ENCODE measurements around the gene DAAM1. TPM values are rescaled to one million over a fixed set of nuclear protein-coding genes. Genes with fewer than 3 reads are reported as not detected.

Gene DAAM1
- polyA plus RNA-seq, 1 experiment: 4.7 TPM

- Histone ChIP-seq H3K36me3 (ENCODE audit: control insufficient read depth, insufficient read depth, low read length) (no peaks in the 10 kb centered on the region), H3K27me3 (ENCODE audit: control insufficient read depth, insufficient read depth, low read length) (peaks cover 13% of the 10 kb centered on the region), H3K4me3 (ENCODE audit: low read depth, low read length) (no peak overlapping the region)
- TF ChIP-seq, protein P1, sequence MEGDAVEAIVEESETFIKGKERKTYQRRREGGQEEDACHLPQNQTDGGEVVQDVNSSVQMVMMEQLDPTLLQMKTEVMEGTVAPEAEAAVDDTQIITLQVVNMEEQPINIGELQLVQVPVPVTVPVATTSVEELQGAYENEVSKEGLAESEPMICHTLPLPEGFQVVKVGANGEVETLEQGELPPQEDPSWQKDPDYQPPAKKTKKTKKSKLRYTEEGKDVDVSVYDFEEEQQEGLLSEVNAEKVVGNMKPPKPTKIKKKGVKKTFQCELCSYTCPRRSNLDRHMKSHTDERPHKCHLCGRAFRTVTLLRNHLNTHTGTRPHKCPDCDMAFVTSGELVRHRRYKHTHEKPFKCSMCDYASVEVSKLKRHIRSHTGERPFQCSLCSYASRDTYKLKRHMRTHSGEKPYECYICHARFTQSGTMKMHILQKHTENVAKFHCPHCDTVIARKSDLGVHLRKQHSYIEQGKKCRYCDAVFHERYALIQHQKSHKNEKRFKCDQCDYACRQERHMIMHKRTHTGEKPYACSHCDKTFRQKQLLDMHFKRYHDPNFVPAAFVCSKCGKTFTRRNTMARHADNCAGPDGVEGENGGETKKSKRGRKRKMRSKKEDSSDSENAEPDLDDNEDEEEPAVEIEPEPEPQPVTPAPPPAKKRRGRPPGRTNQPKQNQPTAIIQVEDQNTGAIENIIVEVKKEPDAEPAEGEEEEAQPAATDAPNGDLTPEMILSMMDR (IDR thresholded peaks at IDR 0.05; ENCODE audit: insufficient read depth, low read depth, low read length): no peak
- DNase-seq (ENCODE audit: low read depth): no peak
- ChIA-PET CTCF (no interaction called here), POLR2A (no interaction called here)
Observed at GRCh38 chr14:59177262-59177661, 11.2 kb upstream of the DAAM1 start.

DNA sequence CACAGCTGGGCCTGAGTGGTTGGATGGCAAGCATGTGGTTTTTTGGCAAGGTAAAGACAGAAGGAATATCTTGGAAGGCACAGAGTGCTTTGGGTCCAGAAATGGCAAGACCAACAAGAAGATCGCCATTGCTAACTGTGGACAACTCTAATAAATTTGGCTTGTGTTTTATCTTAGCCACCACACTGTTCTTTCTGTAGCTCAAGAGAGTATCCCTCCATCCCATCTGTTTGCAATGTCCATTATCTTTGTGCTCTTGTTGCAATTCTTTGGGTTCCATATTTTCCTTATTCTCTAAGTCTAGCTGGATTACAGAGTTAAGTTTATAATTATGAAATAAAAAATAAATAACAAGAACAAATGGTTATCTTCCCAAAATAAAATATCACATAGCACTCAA is 6.7 kb upstream of the DAAM1 start:
- Histone ChIP-seq H3K4me3 (ENCODE audit: low read depth, low read length) (no peak overlapping the region), H3K36me3 (ENCODE audit: control insufficient read depth, insufficient read depth, low read length) (no peaks in the 10 kb centered on the region), H3K27me3 (ENCODE audit: control insufficient read depth, insufficient read depth, low read length) (peaks cover 32% of the 10 kb centered on the region)
- ChIA-PET CTCF (no interaction called here), POLR2A (no interaction called here)
- DNase-seq (ENCODE audit: low read depth): no peak
- TF ChIP-seq, protein P1 (IDR thresholded peaks at IDR 0.05; ENCODE audit: insufficient read depth, low read depth, low read length): no peak

- ChIA-PET POLR2A (no interaction called here), CTCF (interaction anchor here (0.9 kb wide), 1 partner anchor 19 kb away, joined by 3 read pairs; no protein-coding TSS in a partner anchor)
- DNase-seq (ENCODE audit: low read depth): no peak
- peaks cover 32% of the 10 kb centered on the region for H3K27me3 ChIP-seq (ENCODE audit: control insufficient read depth, insufficient read depth, low read length)
- H3K36me3 ChIP-seq (ENCODE audit: control insufficient read depth, insufficient read depth, low read length): no peaks in the 10 kb centered on the region
- TF ChIP-seq, protein P1 (IDR thresholded peaks at IDR 0.05; ENCODE audit: insufficient read depth, low read depth, low read length): no peak
- no peak overlapping the region for H3K4me3 ChIP-seq (ENCODE audit: low read depth, low read length)
Observed at GRCh38 chr14:59182641-59183040, 5.8 kb upstream of the DAAM1 start.

DNA sequence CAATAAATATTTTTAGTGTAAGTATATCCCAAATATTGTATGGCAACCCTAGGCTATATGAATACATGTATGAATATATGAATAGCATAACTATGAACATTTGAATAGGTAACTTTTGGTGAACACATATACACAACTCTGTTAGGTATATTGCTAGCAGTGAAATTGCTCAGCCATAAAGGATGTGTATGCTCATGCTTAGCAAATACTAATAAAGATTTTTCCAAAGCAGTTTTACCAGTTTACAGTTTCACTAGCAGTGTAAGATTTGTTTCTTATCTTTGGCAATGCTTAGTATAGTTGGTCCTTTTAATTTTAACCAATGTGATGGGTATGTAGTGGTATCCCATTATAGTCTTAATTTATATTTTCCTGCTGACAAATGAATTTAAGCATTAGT is 5.3 kb upstream of the DAAM1 start:
- POLR2A ChIA-PET: no interaction called here
- TF ChIP-seq, protein P1 (IDR thresholded peaks at IDR 0.05; ENCODE audit: insufficient read depth, low read depth, low read length): no peak
- H3K36me3 ChIP-seq (ENCODE audit: control insufficient read depth, insufficient read depth, low read length): no peaks in the 10 kb centered on the region
- no peak overlapping the region for H3K4me3 ChIP-seq (ENCODE audit: low read depth, low read length)
- peaks cover 32% of the 10 kb centered on the region for H3K27me3 ChIP-seq (ENCODE audit: control insufficient read depth, insufficient read depth, low read length)
- CTCF ChIA-PET: interaction anchor here (0.9 to 1.9 kb wide), 4 partner anchors 20 to 261 kb away, joined by 3 to 5 read pairs (median 4); no protein-coding TSS in a partner anchor
- no peak for DNase-seq (ENCODE audit: low read depth)

- no peak for DNase-seq (ENCODE audit: low read depth)
- H3K4me3 ChIP-seq (ENCODE audit: low read depth, low read length): no peak overlapping the region
- H3K27me3 ChIP-seq (ENCODE audit: control insufficient read depth, insufficient read depth, low read length): peaks cover 30% of the 10 kb centered on the region
- ChIA-PET POLR2A (no interaction called here), CTCF (interaction anchor here (0.5 to 1.9 kb wide), 7 partner anchors 51 to 712 kb away, joined by 3 to 5 read pairs (median 3); no protein-coding TSS in a partner anchor)
- no peaks in the 10 kb centered on the region for H3K36me3 ChIP-seq (ENCODE audit: control insufficient read depth, insufficient read depth, low read length)
- TF ChIP-seq, protein P1 (IDR thresholded peaks at IDR 0.05; ENCODE audit: insufficient read depth, low read depth, low read length): no peak
Observed at GRCh38 chr14:59184396-59184795, 4.1 kb upstream of the DAAM1 start.

Measured in BJ (cell line).